Measurements from ENCODE around the gene SETD1B.
A peak's percentile ranks its signal among the peaks of the same experiment; 100 is the strongest.

SETD1B gene

GRCh38 chr12:121837680-121838079, 33.9 kb downstream of the SETD1B start:
- no peak for DNase-seq (ENCODE audit: low read depth)
- TF ChIP-seq CTCF (IDR thresholded peaks at IDR 0.05; ENCODE audit: insufficient read depth, low read depth, low read length, missing control alignments): no peak
- no peak overlapping the region for H3K4me3 ChIP-seq (ENCODE audit: low read depth, low read length)

- no peak for DNase-seq (ENCODE audit: low read depth)
- TF ChIP-seq CTCF (IDR thresholded peaks at IDR 0.05; ENCODE audit: insufficient read depth, low read depth, low read length, missing control alignments): no peak
- no peak overlapping the region for H3K4me3 ChIP-seq (ENCODE audit: low read depth, low read length)
These were observed 34.3 kb downstream of the SETD1B start for GRCh38 chr12:121838126-121838525.

GRCh38 chr12:121839106-121839992, 35.5 kb downstream of the SETD1B start:
- DNase-seq (ENCODE audit: low read depth): peak; percentile 98
- no peak for TF ChIP-seq CTCF (IDR thresholded peaks at IDR 0.05; ENCODE audit: insufficient read depth, low read depth, low read length, missing control alignments)
- H3K4me3 ChIP-seq (ENCODE audit: low read depth, low read length): peak overlapping the region; percentile 64

- no peak for TF ChIP-seq CTCF (IDR thresholded peaks at IDR 0.05; ENCODE audit: insufficient read depth, low read depth, low read length, missing control alignments)
- peak overlapping the region; percentile 64 for H3K4me3 ChIP-seq (ENCODE audit: low read depth, low read length)
- no peak for DNase-seq (ENCODE audit: low read depth)
These were observed 36.4 kb downstream of the SETD1B start for GRCh38 chr12:121839993-121840761.

GRCh38 chr12:121843236-121843982, 39.6 kb downstream of the SETD1B start:
- no peak overlapping the region for H3K4me3 ChIP-seq (ENCODE audit: low read depth, low read length)
- no peak for TF ChIP-seq CTCF (IDR thresholded peaks at IDR 0.05; ENCODE audit: insufficient read depth, low read depth, low read length, missing control alignments)
- DNase-seq (ENCODE audit: low read depth): no peak

- no peak overlapping the region for H3K4me3 ChIP-seq (ENCODE audit: low read depth, low read length)
- DNase-seq (ENCODE audit: low read depth): no peak
- TF ChIP-seq CTCF (IDR thresholded peaks at IDR 0.05; ENCODE audit: insufficient read depth, low read depth, low read length, missing control alignments): no peak
These were observed 41.9 kb downstream of the SETD1B start for GRCh38 chr12:121845701-121846100.
